WTC11 (cell line): ENCODE measurements around the gene WDR18.

ENCODE experiments used
- ATF3 ChIP-seq: sonication (generic); formaldehyde crosslinking; conservative IDR thresholded peaks from 2 replicates; pipeline ENCODE4 v1.8.1; 2022; ENCODE audit warnings: mild to moderate bottlenecking, missing genetic modification reagents
- CTCF ChIP-seq: fragments of 200-600 bp; IDR thresholded peaks from 2 replicates; pipeline ENCODE4 v1.8.0; 2022; ENCODE audit warnings: antibody characterized with exemption
- PRDM15 ChIP-seq: sonication (generic); formaldehyde crosslinking; IDR thresholded peaks from 2 replicates; pipeline ENCODE4 v1.8.0; 2022; ENCODE audit warnings: missing genetic modification reagents
- TEAD1 ChIP-seq: sonication (generic); formaldehyde crosslinking; IDR thresholded peaks from 2 replicates; pipeline ENCODE4 v1.8.0; 2022; ENCODE audit warnings: mild to moderate bottlenecking, missing genetic modification reagents
- USF2 ChIP-seq: sonication (generic); formaldehyde crosslinking; IDR thresholded peaks from 2 replicates; pipeline ENCODE4 v1.8.1; 2023; ENCODE audit warnings: mild to moderate bottlenecking, missing genetic modification reagents, moderate library complexity
- ZNF121 ChIP-seq: sonication (generic); formaldehyde crosslinking; IDR thresholded peaks from 2 replicates; pipeline ENCODE4 v1.8.0; 2023; ENCODE audit warnings: missing genetic modification reagents
- ZNF263 ChIP-seq: sonication (generic); formaldehyde crosslinking; IDR thresholded peaks from 2 replicates; pipeline ENCODE4 v1.8.1; 2022; ENCODE audit warnings: low read depth, mild to moderate bottlenecking, moderate library complexity, missing genetic modification reagents

GRCh38 chr19:998064-998463, 13.9 kb downstream of the WDR18 start:
- TF ChIP-seq ATF3 = no peak
- no peak for TF ChIP-seq CTCF
- no peak for TF ChIP-seq ZNF121
- no peak for TF ChIP-seq USF2
- TF ChIP-seq ZNF263 (CRISPR knock-in tag) = no peak
- no peak for TF ChIP-seq TEAD1 (CRISPR knock-in tag)
- no peak for TF ChIP-seq PRDM15 (CRISPR knock-in tag)
